HCT116 (cell line): ENCODE measurements around the gene PCDH9. TPM values are rescaled to one million over a fixed set of nuclear protein-coding genes. Genes with fewer than 3 reads are reported as not detected.

Experiments
- ATAC-seq: fragments of 200-7000 bp; cut with Tn5 transposase; 2 replicates; pipeline ENCODE4 v1.9.1; 2020; ENCODE audit warnings: mild to moderate bottlenecking, moderate library complexity
- BruUV-seq: library from RNA; stranded (reverse); fragments of 400-500 nt; replicated peaks from 2 replicates; lab custom pipeline; 2021; lab: Mats Ljungman, UMichigan
- CTCF ChIA-PET: fragments of 300-600 bp; sonication (Branson Sonifier 250); formaldehyde crosslinking; loops from one replicate; lab custom pipeline; 2021; ENCODE audit warnings: antibody characterized with exemption; lab: Charles Lee
- POLR2A ChIA-PET: fragments of 300-600, 350-600 bp; sonication (Branson Sonifier 250); formaldehyde crosslinking; loops from one replicate; lab custom pipeline; 2021; ENCODE audit warnings: antibody characterized with exemption; lab: Charles Lee
- RAD21 ChIA-PET, 2 experiments: fragments of 300-600 bp; sonication (Branson Sonifier 250); formaldehyde crosslinking; loops; one replicate each; lab custom pipeline; 2023; ENCODE audit warnings: low total read pairs in 2 of 2; ENCODE audit not compliant: uncharacterized antibody in 2 of 2, unreplicated experiment in 2 of 2, low non-redundant PET in 1 of 2; lab: Charles Lee
- DNase-seq: peaks from one replicate; pipeline ENCODE4 v3.0.0-alpha.2; 2010; ENCODE audit warnings: low read depth, low spot score
- H2AFZ ChIP-seq: fragments of 200-600 bp; shearing (Covaris generic), sonication (generic); 2 replicates; pipeline ENCODE4 v1.6.1; 2017; ENCODE audit warnings: low read depth, mixed run types, mixed read lengths, antibody characterized with exemption, low read length; ENCODE audit not compliant: poor library complexity, severe bottlenecking
- H3K27ac ChIP-seq: 2 replicates; pipeline ENCODE4 v1.5.1; 2012; ENCODE audit warnings: low read depth, low read length
- H3K27me3 ChIP-seq: fragments of 200-600 bp; sonication (generic); 2 replicates; pipeline ENCODE4 v1.6.1; 2016; ENCODE audit warnings: mixed run types, low read length, mixed read lengths; ENCODE audit not compliant: insufficient read depth
- H3K36me3 ChIP-seq, 2 experiments: fragments of 200-500 bp in 1 of 2; fragments of 200-600 bp in 1 of 2; sonication (Bioruptor generic) in 1 of 2; sonication (generic) in 1 of 2; 2 replicates each; pipeline versions ENCODE4 v1.5.1 to v1.6.1; 2014 to 2016; ENCODE audit warnings: low read length in 2 of 2, inconsistent platforms in 1 of 2, mixed read lengths in 1 of 2, mixed run types in 1 of 2; ENCODE audit not compliant: insufficient read depth in 2 of 2, control insufficient read depth in 1 of 2
- H3K4me1 ChIP-seq, 2 experiments: fragments of 200-600 bp in 1 of 2; sonication (generic) in 1 of 2; 2 replicates each; pipeline versions ENCODE4 v1.5.1 to v1.6.1; 2012 to 2017; ENCODE audit warnings: low read length in 2 of 2, inconsistent platforms in 1 of 2, mild to moderate bottlenecking in 1 of 2, mixed read lengths in 1 of 2, mixed run types in 1 of 2, moderate library complexity in 1 of 2; ENCODE audit not compliant: insufficient read depth in 2 of 2, control insufficient read depth in 1 of 2
- H3K4me2 ChIP-seq: fragments of 200-600 bp; sonication (generic); 2 replicates; pipeline ENCODE4 v1.6.1; 2017; ENCODE audit warnings: mixed run types, low read length, mixed read lengths
- H3K4me3 ChIP-seq, 2 experiments: fragments of 200-600 bp in 1 of 2; sonication (generic) in 1 of 2; replicated peaks in 1 of 2; 2 replicates each; pipeline ENCODE4 v1.5.1; 2011 to 2016; ENCODE audit warnings: low read length in 2 of 2, control low read depth in 1 of 2, low read depth in 1 of 2, mild to moderate bottlenecking in 1 of 2, mixed read lengths in 1 of 2, mixed run types in 1 of 2
- H3K79me2 ChIP-seq: fragments of 200-600 bp; sonication (generic); 2 replicates; pipeline ENCODE4 v1.6.1; 2017; ENCODE audit warnings: mild to moderate bottlenecking, mixed run types, low read length, moderate library complexity, mixed read lengths; ENCODE audit not compliant: insufficient read depth
- H3K9ac ChIP-seq: fragments of 200-600 bp; sonication (generic); 2 replicates; pipeline ENCODE4 v1.6.1; 2016; ENCODE audit warnings: low read length, mixed read lengths
- H3K9me2 ChIP-seq: fragments of 200-600 bp; sonication (generic), shearing (Covaris generic); 2 replicates; pipeline ENCODE4 v1.6.1; 2017; ENCODE audit warnings: mixed run types, mild to moderate bottlenecking, moderate library complexity; ENCODE audit not compliant: insufficient read depth
- H3K9me3 ChIP-seq, 2 experiments: fragments of 200-500 bp in 1 of 2; fragments of 200-600 bp in 1 of 2; sonication (Bioruptor generic) in 1 of 2; sonication (generic) in 1 of 2; 2 replicates each; pipeline ENCODE4 v1.6.1; 2014 to 2017; ENCODE audit warnings: low read length in 2 of 2, mixed read lengths in 2 of 2, inconsistent platforms in 1 of 2, low read depth in 1 of 2, mild to moderate bottlenecking in 1 of 2, mixed run types in 1 of 2, moderate library complexity in 1 of 2; ENCODE audit not compliant: control insufficient read depth in 1 of 2, insufficient read depth in 1 of 2
- H4K20me1 ChIP-seq: fragments of 200-600 bp; sonication (generic), shearing (Covaris generic); 2 replicates; pipeline ENCODE4 v1.6.1; 2017; ENCODE audit warnings: mixed run types, mild to moderate bottlenecking, moderate library complexity; ENCODE audit not compliant: insufficient read depth
- ATF3 ChIP-seq: IDR thresholded peaks from 2 replicates; pipeline ENCODE4 v1.6.1; 2012
- CBX3 ChIP-seq: IDR thresholded peaks from 2 replicates; pipeline ENCODE4 v1.6.1; 2012; ENCODE audit warnings: low read depth
- CEBPB ChIP-seq: IDR thresholded peaks from 2 replicates; pipeline ENCODE4 v1.6.1; 2012; ENCODE audit warnings: low read depth
- CTCF ChIP-seq, 3 experiments: fragments of 200-600 bp in 1 of 3; sonication (generic) in 1 of 3; IDR thresholded peaks in 2 of 3; conservative IDR thresholded peaks in 1 of 3; 2 replicates each; pipeline ENCODE4 v1.5.1; 2012 to 2017; ENCODE audit warnings: low read depth in 2 of 3, low read length in 2 of 3, antibody characterized with exemption in 1 of 3, borderline replicate concordance in 1 of 3, control low read depth in 1 of 3, mild to moderate bottlenecking in 1 of 3, mixed read lengths in 1 of 3, mixed run types in 1 of 3, moderate library complexity in 1 of 3; ENCODE audit not compliant: insufficient read depth in 1 of 3
- EGR1 ChIP-seq: IDR thresholded peaks from 2 replicates; pipeline ENCODE4 v1.6.1; 2012; ENCODE audit warnings: low read depth
- ELF1 ChIP-seq: IDR thresholded peaks from 2 replicates; pipeline ENCODE4 v1.6.1; 2012; ENCODE audit warnings: low read depth, borderline replicate concordance
- FOSL1 ChIP-seq: IDR thresholded peaks from 2 replicates; pipeline ENCODE4 v1.6.1; 2012; ENCODE audit warnings: low read depth
- JUND ChIP-seq: IDR thresholded peaks from 2 replicates; pipeline ENCODE4 v1.6.1; 2012
- POLR2A ChIP-seq: IDR thresholded peaks from 2 replicates; pipeline ENCODE4 v1.7.0; 2011; ENCODE audit warnings: borderline replicate concordance; ENCODE audit not compliant: insufficient read depth, insufficient read length; ENCODE audit errors: extremely low read depth
- RAD21 ChIP-seq: IDR thresholded peaks from 2 replicates; pipeline ENCODE4 v1.6.1; 2012; ENCODE audit warnings: low read depth, mild to moderate bottlenecking
- SIN3A ChIP-seq: IDR thresholded peaks from 2 replicates; pipeline ENCODE4 v1.6.1; 2012; ENCODE audit warnings: low read depth
- SRF ChIP-seq: IDR thresholded peaks from 2 replicates; pipeline ENCODE4 v1.6.1; 2012; ENCODE audit warnings: low read depth
- TCF7L2 ChIP-seq: IDR thresholded peaks from 2 replicates; pipeline ENCODE4 v1.7.0; 2011; ENCODE audit warnings: borderline replicate concordance, inconsistent platforms; ENCODE audit not compliant: insufficient read depth, insufficient read length; ENCODE audit errors: extremely low read depth
- YY1 ChIP-seq: IDR thresholded peaks from 2 replicates; pipeline ENCODE4 v1.6.1; 2011; ENCODE audit warnings: low read length, low read depth, moderate library complexity, mild to moderate bottlenecking; ENCODE audit not compliant: insufficient replicate concordance; ENCODE audit errors: extremely low read depth
- ZFX ChIP-seq: fragments of 450-650 bp; IDR thresholded peaks from 2 replicates; pipeline ENCODE4 v1.6.1; 2017
- ZNF274 ChIP-seq: fragments of 200-500 bp; sonication (Bioruptor generic); IDR thresholded peaks from 2 replicates; pipeline ENCODE4 v1.6.1; 2014; ENCODE audit warnings: mild to moderate bottlenecking, low read depth, low read length, inconsistent platforms
- intact Hi-C: fragments of 100-400 bp; cut with micrococcal nuclease; formaldehyde crosslinking; loops from 2 replicates; pipeline ENCODE4 v1.10.0; 2022
- total RNA-seq: library from RNA; stranded (reverse); gene quantifications from one replicate; pipeline ENCODE4 v1.2.1, GENCODE V29; 2021; ENCODE audit not compliant: unreplicated experiment
- TF ChIP-seq, protein P1 (sequence below): IDR thresholded peaks from 2 replicates; pipeline ENCODE4 v1.6.1; 2012
- TF ChIP-seq, protein P2 (sequence below): IDR thresholded peaks from 2 replicates; pipeline ENCODE4 v1.6.1; 2012; ENCODE audit warnings: low read depth
- TF ChIP-seq, protein P3 (sequence below): IDR thresholded peaks from 2 replicates; pipeline ENCODE4 v1.6.1; 2011; ENCODE audit warnings: mild to moderate bottlenecking, low read length, moderate library complexity; ENCODE audit not compliant: insufficient replicate concordance; ENCODE audit errors: extremely low read depth

PCDH9 gene
- total RNA-seq, 1 experiment from 2014 or later = 0.02 TPM

- ChIA-PET POLR2A (no interaction called here), RAD21 (no interaction called here), CTCF (no interaction called here)
- Histone ChIP-seq H3K79me2 (no peaks in the 10 kb centered on the region), H3K9me3 (no peaks in the 10 kb centered on the region), H3K9me2 (no peaks in the 10 kb centered on the region), H3K4me3 (no peak overlapping the region), H3K4me2 (no peak overlapping the region), H3K27me3 (no peaks in the 10 kb centered on the region), H2AFZ (no peak overlapping the region), H3K4me1 (peaks cover 4% of the 10 kb centered on the region in 2 experiments; a peak in 2 of 4 replicates), H3K9ac (no peak overlapping the region), H4K20me1 (no peaks in the 10 kb centered on the region), H3K27ac (no peak overlapping the region), H3K36me3 (no peaks in the 10 kb centered on the region; a peak in 1 of 4 replicates)
- DNase-seq (no peak), ATAC-seq (no peak)
- no TSS peak for BruUV-seq
- TF ChIP-seq CEBPB (no peak), CBX3 (no peak), SRF (no peak), YY1 (no peak), ELF1 (no peak), CTCF (IDR thresholded peaks at IDR 0.05 in 2 of 3, conservative IDR thresholded peaks at IDR 0.05 in 1 of 3; ENCODE audit: borderline replicate concordance in 1 of 3, insufficient read depth in 1 of 3, low read depth in 2 of 3, low read length in 2 of 3) (no peak), ZFX (no peak), SIN3A (no peak), RAD21 (no peak), JUND (no peak), FOSL1 (no peak), TCF7L2 (no peak), ATF3 (no peak), ZNF274 (no peak), EGR1 (no peak), POLR2A (no peak)
- TF ChIP-seq, protein P1, sequence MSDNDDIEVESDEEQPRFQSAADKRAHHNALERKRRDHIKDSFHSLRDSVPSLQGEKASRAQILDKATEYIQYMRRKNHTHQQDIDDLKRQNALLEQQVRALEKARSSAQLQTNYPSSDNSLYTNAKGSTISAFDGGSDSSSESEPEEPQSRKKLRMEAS = no peak
- TF ChIP-seq, protein P2, sequence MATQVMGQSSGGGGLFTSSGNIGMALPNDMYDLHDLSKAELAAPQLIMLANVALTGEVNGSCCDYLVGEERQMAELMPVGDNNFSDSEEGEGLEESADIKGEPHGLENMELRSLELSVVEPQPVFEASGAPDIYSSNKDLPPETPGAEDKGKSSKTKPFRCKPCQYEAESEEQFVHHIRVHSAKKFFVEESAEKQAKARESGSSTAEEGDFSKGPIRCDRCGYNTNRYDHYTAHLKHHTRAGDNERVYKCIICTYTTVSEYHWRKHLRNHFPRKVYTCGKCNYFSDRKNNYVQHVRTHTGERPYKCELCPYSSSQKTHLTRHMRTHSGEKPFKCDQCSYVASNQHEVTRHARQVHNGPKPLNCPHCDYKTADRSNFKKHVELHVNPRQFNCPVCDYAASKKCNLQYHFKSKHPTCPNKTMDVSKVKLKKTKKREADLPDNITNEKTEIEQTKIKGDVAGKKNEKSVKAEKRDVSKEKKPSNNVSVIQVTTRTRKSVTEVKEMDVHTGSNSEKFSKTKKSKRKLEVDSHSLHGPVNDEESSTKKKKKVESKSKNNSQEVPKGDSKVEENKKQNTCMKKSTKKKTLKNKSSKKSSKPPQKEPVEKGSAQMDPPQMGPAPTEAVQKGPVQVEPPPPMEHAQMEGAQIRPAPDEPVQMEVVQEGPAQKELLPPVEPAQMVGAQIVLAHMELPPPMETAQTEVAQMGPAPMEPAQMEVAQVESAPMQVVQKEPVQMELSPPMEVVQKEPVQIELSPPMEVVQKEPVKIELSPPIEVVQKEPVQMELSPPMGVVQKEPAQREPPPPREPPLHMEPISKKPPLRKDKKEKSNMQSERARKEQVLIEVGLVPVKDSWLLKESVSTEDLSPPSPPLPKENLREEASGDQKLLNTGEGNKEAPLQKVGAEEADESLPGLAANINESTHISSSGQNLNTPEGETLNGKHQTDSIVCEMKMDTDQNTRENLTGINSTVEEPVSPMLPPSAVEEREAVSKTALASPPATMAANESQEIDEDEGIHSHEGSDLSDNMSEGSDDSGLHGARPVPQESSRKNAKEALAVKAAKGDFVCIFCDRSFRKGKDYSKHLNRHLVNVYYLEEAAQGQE = no peak
- TF ChIP-seq, protein P3, sequence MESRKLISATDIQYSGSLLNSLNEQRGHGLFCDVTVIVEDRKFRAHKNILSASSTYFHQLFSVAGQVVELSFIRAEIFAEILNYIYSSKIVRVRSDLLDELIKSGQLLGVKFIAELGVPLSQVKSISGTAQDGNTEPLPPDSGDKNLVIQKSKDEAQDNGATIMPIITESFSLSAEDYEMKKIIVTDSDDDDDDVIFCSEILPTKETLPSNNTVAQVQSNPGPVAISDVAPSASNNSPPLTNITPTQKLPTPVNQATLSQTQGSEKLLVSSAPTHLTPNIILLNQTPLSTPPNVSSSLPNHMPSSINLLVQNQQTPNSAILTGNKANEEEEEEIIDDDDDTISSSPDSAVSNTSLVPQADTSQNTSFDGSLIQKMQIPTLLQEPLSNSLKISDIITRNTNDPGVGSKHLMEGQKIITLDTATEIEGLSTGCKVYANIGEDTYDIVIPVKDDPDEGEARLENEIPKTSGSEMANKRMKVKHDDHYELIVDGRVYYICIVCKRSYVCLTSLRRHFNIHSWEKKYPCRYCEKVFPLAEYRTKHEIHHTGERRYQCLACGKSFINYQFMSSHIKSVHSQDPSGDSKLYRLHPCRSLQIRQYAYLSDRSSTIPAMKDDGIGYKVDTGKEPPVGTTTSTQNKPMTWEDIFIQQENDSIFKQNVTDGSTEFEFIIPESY = no peak
- intact Hi-C loops = no loop called here
Observed at GRCh38 chr13:66489172-66489571, 741.0 kb downstream of the PCDH9 start.
